GM12801 (cell line): ENCODE measurements around the gene SNX9.

Experiments used
- CTCF ChIP-seq: IDR thresholded peaks from one replicate; pipeline ENCODE4 v1.5.1; 2011; ENCODE audit warnings: control low read depth; ENCODE audit not compliant: insufficient read length; ENCODE audit errors: extremely low read depth

The SNX9 gene

DNA sequence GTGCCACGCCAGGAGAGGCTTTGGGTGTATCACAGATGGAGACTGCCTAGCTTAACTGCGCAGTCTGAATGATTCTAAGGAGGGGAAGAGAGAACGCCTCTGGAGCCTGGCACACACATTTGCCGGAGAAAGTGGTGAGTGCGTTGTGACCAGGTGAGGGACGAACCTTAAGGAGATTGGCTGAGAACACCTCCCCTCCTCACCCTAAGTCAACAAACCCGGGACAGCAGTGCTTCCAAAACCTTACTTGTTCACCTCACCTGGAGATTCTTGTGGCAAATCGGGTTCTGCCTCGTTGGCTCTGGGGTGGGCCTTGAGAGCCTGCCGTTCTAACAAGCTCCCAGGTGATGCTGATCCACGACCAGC lies 168.0 kb downstream of the SNX9 start:
- TF ChIP-seq CTCF, result no peak

- TF ChIP-seq CTCF, result no peak
These were observed 170.0 kb downstream of the SNX9 start for GRCh38 chr6:157993076-157993475.

- TF ChIP-seq CTCF, result no peak
These were observed 171.2 kb downstream of the SNX9 start for GRCh38 chr6:157994125-157994795.
